BE2C (cell line): Measurements from ENCODE around the gene CPXM2.

Experiments
- DNase-seq: peaks from one replicate; pipeline ENCODE4 v3.0.0-alpha.2; 2020
- H3K27me3 ChIP-seq: fragments of 250-450 bp; sonication (Bioruptor Pico); 2 replicates; pipeline ENCODE4 v1.5.1; 2020; ENCODE audit warnings: mild to moderate bottlenecking
- H3K36me3 ChIP-seq: fragments of 250-450 bp; sonication (Bioruptor Pico); 2 replicates; pipeline ENCODE4 v1.5.1; 2020; ENCODE audit warnings: mild to moderate bottlenecking
- H3K4me1 ChIP-seq: fragments of 250-450 bp; sonication (Bioruptor Pico); 2 replicates; pipeline ENCODE4 v1.5.1; 2020
- H3K4me3 ChIP-seq: 2 replicates; pipeline ENCODE4 v1.5.1; 2011; ENCODE audit warnings: low read depth, low read length
- H3K9me3 ChIP-seq: fragments of 250-450 bp; sonication (Bioruptor Pico); 2 replicates; pipeline ENCODE4 v1.5.1; 2020
- CTCF ChIP-seq: IDR thresholded peaks from 2 replicates; pipeline ENCODE4 v1.5.1; 2012; ENCODE audit warnings: mild to moderate bottlenecking, low read depth, low read length

CPXM2 gene

GRCh38 chr10:123908379-123908778, 16.8 kb upstream of the CPXM2 start:
- H3K4me3 ChIP-seq = no peak overlapping the region
- no peaks in the 10 kb centered on the region for H3K36me3 ChIP-seq
- H3K4me1 ChIP-seq = no peaks in the 10 kb centered on the region
- TF ChIP-seq CTCF = no peak
- no peaks in the 10 kb centered on the region for H3K9me3 ChIP-seq
- no peak for DNase-seq
- no peaks in the 10 kb centered on the region for H3K27me3 ChIP-seq

- Histone ChIP-seq H3K27me3 (no peaks in the 10 kb centered on the region), H3K9me3 (no peaks in the 10 kb centered on the region), H3K4me1 (no peaks in the 10 kb centered on the region), H3K4me3 (no peak overlapping the region), H3K36me3 (no peaks in the 10 kb centered on the region)
- no peak for TF ChIP-seq CTCF
- DNase-seq = no peak
These were observed 15.5 kb upstream of the CPXM2 start for GRCh38 chr10:123906884-123907652.

DNA sequence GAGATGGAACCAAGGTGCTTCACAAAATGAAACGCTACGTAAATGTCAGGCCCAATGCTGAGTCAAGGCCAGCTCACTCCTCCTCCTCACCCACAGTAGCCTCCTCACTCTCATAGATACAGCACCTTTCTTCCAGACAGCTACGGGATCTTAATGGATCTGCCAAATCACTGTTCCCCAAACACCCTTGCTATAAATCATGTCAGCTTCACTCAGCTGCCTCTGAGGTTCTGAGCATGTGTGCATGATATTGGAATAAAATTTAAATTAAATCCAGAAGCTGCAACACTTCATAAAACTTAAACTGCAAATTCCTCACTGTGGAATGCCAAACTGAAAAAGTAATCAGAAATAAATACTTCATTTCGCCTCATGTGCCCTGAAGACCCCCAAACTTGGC, 14.7 kb upstream of the CPXM2 start:
- H3K9me3 ChIP-seq = no peaks in the 10 kb centered on the region; the same call in 1 of the 2 replicates
- no peak for DNase-seq
- H3K27me3 ChIP-seq = no peaks in the 10 kb centered on the region
- no peak for TF ChIP-seq CTCF
- H3K4me3 ChIP-seq = no peak overlapping the region
- no peaks in the 10 kb centered on the region for H3K36me3 ChIP-seq
- no peaks in the 10 kb centered on the region for H3K4me1 ChIP-seq

- no peaks in the 10 kb centered on the region for H3K36me3 ChIP-seq
- H3K27me3 ChIP-seq = no peaks in the 10 kb centered on the region
- H3K9me3 ChIP-seq = no peaks in the 10 kb centered on the region; the same call in 1 of the 2 replicates
- no peaks in the 10 kb centered on the region for H3K4me1 ChIP-seq
- TF ChIP-seq CTCF = no peak
- H3K4me3 ChIP-seq = no peak overlapping the region
- DNase-seq = no peak
These were observed 13.3 kb upstream of the CPXM2 start for GRCh38 chr10:123904834-123905409.

GRCh38 chr10:123903621-123904020, 12.0 kb upstream of the CPXM2 start:
- no peak for TF ChIP-seq CTCF
- no peak for DNase-seq
- H3K36me3 ChIP-seq = no peaks in the 10 kb centered on the region
- H3K27me3 ChIP-seq = no peaks in the 10 kb centered on the region
- no peak overlapping the region for H3K4me3 ChIP-seq
- H3K9me3 ChIP-seq = no peaks in the 10 kb centered on the region; the same call in 1 of the 2 replicates
- no peaks in the 10 kb centered on the region for H3K4me1 ChIP-seq

DNA sequence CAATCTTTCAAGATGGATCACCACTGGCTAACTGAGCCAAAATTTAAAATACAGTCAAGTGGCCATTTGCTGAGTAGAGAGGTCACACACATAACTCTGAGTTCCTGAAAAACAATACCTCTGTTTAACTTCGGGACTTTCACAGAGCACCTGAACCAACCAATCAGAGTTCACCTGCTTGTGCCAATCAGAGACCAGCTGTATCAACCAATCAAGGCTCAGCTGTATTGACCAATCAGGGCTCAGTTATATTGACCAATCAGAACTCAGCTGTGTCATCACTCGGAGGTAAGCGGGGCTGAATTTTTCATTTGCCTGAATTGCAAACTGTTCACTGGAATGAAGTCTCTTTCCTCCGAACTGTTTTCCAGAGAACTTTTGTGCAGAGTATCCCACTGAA, 10.0 kb upstream of the CPXM2 start:
- no peak for DNase-seq
- no peaks in the 10 kb centered on the region for H3K36me3 ChIP-seq

More for the DNA sequence above, 10.0 kb upstream of the CPXM2 start:
- H3K27me3 ChIP-seq = no peaks in the 10 kb centered on the region
- no peak overlapping the region for H3K4me3 ChIP-seq
- no peaks in the 10 kb centered on the region for H3K4me1 ChIP-seq
- no peak for TF ChIP-seq CTCF
- H3K9me3 ChIP-seq = no peaks in the 10 kb centered on the region; the same call in 1 of the 2 replicates
